Astrocyte (in vitro differentiated cells and primary cell): ENCODE results near the gene SAMD10. TPM values are rescaled to one million over a fixed set of nuclear protein-coding genes. Genes with fewer than 3 reads are reported as not detected.

Source experiments
- DNase-seq: peaks from one replicate; pipeline ENCODE4 v3.0.0-alpha.2; 2010; ENCODE audit warnings: low read depth
- FAIRE-seq: peaks from 2 replicates; lab custom pipeline; 2011; peaks lifted over from hg19 to GRCh38; lab: Jason Lieb, UNC
- H2AFZ ChIP-seq: 2 replicates; pipeline ENCODE4 v1.6.0; 2012; ENCODE audit warnings: low read depth, low read length, inconsistent platforms
- H3K27ac ChIP-seq: 2 replicates; pipeline ENCODE4 v1.5.1; 2011; ENCODE audit warnings: low read depth, low read length, inconsistent platforms
- H3K27me3 ChIP-seq: 2 replicates; pipeline ENCODE4 v1.6.0; 2011; ENCODE audit warnings: low read length, inconsistent platforms; ENCODE audit not compliant: insufficient read depth
- H3K36me3 ChIP-seq: 2 replicates; pipeline ENCODE4 v1.5.1; 2011; ENCODE audit warnings: low read length, inconsistent platforms; ENCODE audit not compliant: insufficient read depth
- H3K4me1 ChIP-seq: 2 replicates; pipeline ENCODE4 v1.5.1; 2011; ENCODE audit warnings: low read length, inconsistent platforms; ENCODE audit not compliant: insufficient read depth
- H3K4me2 ChIP-seq: 2 replicates; pipeline ENCODE4 v1.6.0; 2012; ENCODE audit warnings: low read length, inconsistent platforms
- H3K4me3 ChIP-seq: 2 replicates; pipeline ENCODE4 v1.5.1; 2011; ENCODE audit warnings: low read depth, mild to moderate bottlenecking, low read length, inconsistent platforms; ENCODE audit not compliant: insufficient read depth
- H3K79me2 ChIP-seq: 2 replicates; pipeline ENCODE4 v1.6.0; 2012; ENCODE audit warnings: mild to moderate bottlenecking, low read length, inconsistent platforms; ENCODE audit not compliant: insufficient read depth
- H3K9ac ChIP-seq: 2 replicates; pipeline ENCODE4 v1.6.0; 2012; ENCODE audit warnings: mild to moderate bottlenecking, low read length, inconsistent platforms
- H3K9me3 ChIP-seq: 2 replicates; pipeline ENCODE4 v1.5.1; 2012; ENCODE audit warnings: low read depth, mild to moderate bottlenecking, low read length, inconsistent platforms; ENCODE audit not compliant: insufficient read depth
- H4K20me1 ChIP-seq: 2 replicates; pipeline ENCODE4 v1.6.0; 2012; ENCODE audit warnings: low read length, inconsistent platforms; ENCODE audit not compliant: insufficient read depth
- H3K27ac Mint-ChIP-seq: one replicate; pipeline ENCODE4 v1.8.0; 2021; ENCODE audit warnings: mild to moderate bottlenecking, mixed read lengths; ENCODE audit not compliant: unreplicated experiment
- H3K27me3 Mint-ChIP-seq: one replicate; pipeline ENCODE4 v1.8.0; 2021; ENCODE audit warnings: low read depth, mixed read lengths; ENCODE audit not compliant: unreplicated experiment
- H3K36me3 Mint-ChIP-seq: one replicate; pipeline ENCODE4 v1.8.0; 2021; ENCODE audit warnings: low read depth, mixed read lengths; ENCODE audit not compliant: unreplicated experiment
- H3K4me1 Mint-ChIP-seq: one replicate; pipeline ENCODE4 v1.8.0; 2021; ENCODE audit warnings: low read depth, mixed read lengths; ENCODE audit not compliant: unreplicated experiment
- H3K4me3 Mint-ChIP-seq: one replicate; pipeline ENCODE4 v1.8.0; 2021; ENCODE audit warnings: mild to moderate bottlenecking, moderate library complexity, mixed read lengths; ENCODE audit not compliant: unreplicated experiment
- H3K9me3 Mint-ChIP-seq: one replicate; pipeline ENCODE4 v1.8.0; 2021; ENCODE audit warnings: mild to moderate bottlenecking, mixed read lengths; ENCODE audit not compliant: unreplicated experiment
- EZH2 ChIP-seq: IDR thresholded peaks from 2 replicates; pipeline ENCODE4 v1.6.1; 2012; ENCODE audit warnings: mild to moderate bottlenecking, low read length, inconsistent platforms; ENCODE audit not compliant: insufficient read depth
- total RNA-seq: library from RNA; stranded (reverse); gene quantifications from 2 replicates; pipeline ENCODE4 v1.2.1, GENCODE V29; 2021
- TF ChIP-seq, protein P1 (sequence below): IDR thresholded peaks from 2 replicates; pipeline ENCODE4 v1.5.1; 2011; ENCODE audit warnings: low read depth, mild to moderate bottlenecking, inconsistent platforms, low read length, moderate library complexity; ENCODE audit not compliant: insufficient read depth

The SAMD10 gene
- total RNA-seq, 1 donor from 2014 or later, result 4.3 TPM

DNA sequence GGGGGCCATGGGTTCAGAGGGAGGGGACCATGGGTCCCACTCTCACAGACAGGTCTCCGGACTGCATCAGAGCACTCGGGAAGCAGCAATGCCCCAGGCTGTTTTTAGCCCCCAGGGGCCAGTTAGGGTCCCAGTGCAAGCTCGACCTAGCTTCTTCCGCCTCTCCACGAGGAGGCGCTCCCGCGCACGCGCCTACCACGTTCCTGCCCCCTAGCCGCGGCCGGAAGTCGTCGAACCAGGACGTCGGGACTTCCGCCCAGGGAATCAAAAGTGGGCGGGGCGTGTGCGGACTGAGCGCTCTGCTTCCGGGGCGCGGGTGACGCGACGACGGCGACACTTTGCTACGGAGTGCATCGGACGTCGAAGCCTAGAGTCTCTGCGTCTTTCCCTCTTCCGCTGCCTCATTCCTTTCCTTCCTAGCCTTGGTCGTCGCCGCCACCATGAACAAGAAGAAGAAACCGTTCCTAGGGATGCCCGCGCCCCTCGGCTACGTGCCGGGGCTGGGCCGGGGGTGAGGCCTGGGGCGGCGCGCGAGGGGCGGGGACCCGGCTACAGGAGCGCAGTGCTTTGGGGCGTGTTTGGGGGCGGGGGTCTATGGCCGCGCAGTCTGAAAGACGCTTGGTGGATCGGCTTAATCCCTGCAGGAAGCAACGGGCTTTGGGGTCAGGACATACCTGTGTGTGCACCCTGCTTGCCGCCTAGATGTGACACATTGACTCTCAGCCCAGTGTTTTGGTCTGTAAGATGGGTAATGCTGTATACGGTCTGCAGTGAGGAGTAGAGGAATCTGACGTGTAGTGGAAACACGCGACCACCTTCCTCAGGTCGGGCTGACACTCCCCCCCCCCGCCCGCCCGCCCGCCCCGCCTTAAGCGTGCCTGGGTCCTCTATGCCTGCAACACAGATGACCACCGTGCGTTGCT is 1.6 kb upstream of the SAMD10 start, which contains the start of gene PRPF6:
TSS of gene PRPF6 (plus strand) at position 327 of the 923 bp plus-strand sequence. CDS start at position 441, 114 bp downstream.
- Histone ChIP-seq H3K9me3 (no peaks in the 10 kb centered on the region), H4K20me1 (peaks cover 22% of the 10 kb centered on the region), H3K27me3 (no peaks in the 10 kb centered on the region), H2AFZ (peak within 1 kb of the TSS; percentile 96), H3K79me2 (peaks cover 21% of the 10 kb centered on the region), H3K4me1 (peaks cover 37% of the 10 kb centered on the region), H3K4me2 (peak within 1 kb of the TSS; percentile 89), H3K27ac (peak within 1 kb of the TSS; percentile 76), H3K4me3 (peak within 1 kb of the TSS; percentile 99), H3K9ac (peak within 1 kb of the TSS; percentile 92), H3K36me3 (peaks cover 19% of the 10 kb centered on the region)
- H3K4me3 Mint-ChIP-seq, result peak within 1 kb of the TSS; percentile 85
- H3K36me3 Mint-ChIP-seq, result peaks cover 7% of the 10 kb centered on the region
- FAIRE-seq, result no peak
- no peaks in the 10 kb centered on the region for H3K9me3 Mint-ChIP-seq
- H3K27ac Mint-ChIP-seq, result peak within 1 kb of the TSS; percentile 89
- H3K4me1 Mint-ChIP-seq, result peaks cover 31% of the 10 kb centered on the region
- DNase-seq, result peak; percentile 84
- H3K27me3 Mint-ChIP-seq, result no peaks in the 10 kb centered on the region
- TF ChIP-seq, protein P1, sequence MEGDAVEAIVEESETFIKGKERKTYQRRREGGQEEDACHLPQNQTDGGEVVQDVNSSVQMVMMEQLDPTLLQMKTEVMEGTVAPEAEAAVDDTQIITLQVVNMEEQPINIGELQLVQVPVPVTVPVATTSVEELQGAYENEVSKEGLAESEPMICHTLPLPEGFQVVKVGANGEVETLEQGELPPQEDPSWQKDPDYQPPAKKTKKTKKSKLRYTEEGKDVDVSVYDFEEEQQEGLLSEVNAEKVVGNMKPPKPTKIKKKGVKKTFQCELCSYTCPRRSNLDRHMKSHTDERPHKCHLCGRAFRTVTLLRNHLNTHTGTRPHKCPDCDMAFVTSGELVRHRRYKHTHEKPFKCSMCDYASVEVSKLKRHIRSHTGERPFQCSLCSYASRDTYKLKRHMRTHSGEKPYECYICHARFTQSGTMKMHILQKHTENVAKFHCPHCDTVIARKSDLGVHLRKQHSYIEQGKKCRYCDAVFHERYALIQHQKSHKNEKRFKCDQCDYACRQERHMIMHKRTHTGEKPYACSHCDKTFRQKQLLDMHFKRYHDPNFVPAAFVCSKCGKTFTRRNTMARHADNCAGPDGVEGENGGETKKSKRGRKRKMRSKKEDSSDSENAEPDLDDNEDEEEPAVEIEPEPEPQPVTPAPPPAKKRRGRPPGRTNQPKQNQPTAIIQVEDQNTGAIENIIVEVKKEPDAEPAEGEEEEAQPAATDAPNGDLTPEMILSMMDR, result peak; percentile 58
- no peak for TF ChIP-seq EZH2

DNA sequence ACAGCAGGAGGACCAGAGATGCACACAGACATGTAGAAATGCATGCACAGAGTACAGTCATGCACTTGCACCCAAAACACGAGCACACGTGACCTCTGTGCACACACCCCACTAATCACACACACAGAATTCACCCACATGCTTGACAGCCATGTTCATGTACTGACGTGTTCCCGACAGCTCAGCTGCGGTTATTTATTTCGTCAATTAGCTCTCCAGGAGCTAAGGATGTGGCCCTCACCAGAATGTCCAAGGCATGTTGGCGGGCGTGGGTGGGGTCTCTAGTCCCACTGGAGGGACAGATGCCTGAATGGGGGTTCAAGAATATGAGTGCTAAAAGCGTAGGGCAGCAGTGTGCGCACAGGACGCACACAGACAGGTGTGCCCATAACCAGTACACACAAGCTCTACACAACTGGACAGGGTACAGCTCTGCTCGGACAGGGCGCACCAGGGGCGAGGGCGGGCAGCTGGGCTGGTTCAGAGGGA is 919 bp upstream of the SAMD10 start:
- TF ChIP-seq, protein P1, result no peak
- no peak for TF ChIP-seq EZH2
- Mint-ChIP-seq H3K9me3 (no peaks in the 10 kb centered on the region), H3K27me3 (no peaks in the 10 kb centered on the region), H3K4me3 (peak overlapping the region; percentile 85), H3K27ac (peak overlapping the region; percentile 27), H3K36me3 (peaks cover 3% of the 10 kb centered on the region), H3K4me1 (peaks cover 31% of the 10 kb centered on the region)
- H3K79me2 ChIP-seq, result peaks cover 21% of the 10 kb centered on the region
- peak overlapping the region; percentile 89 for H3K4me2 ChIP-seq
- no peaks in the 10 kb centered on the region for H3K27me3 ChIP-seq
- peak overlapping the region; percentile 76 for H3K27ac ChIP-seq
- peaks cover 37% of the 10 kb centered on the region for H3K4me1 ChIP-seq
- DNase-seq (no peak), FAIRE-seq (no peak)
- no peak overlapping the region for H3K4me3 ChIP-seq
- peak overlapping the region; percentile 96 for H2AFZ ChIP-seq
- peaks cover 22% of the 10 kb centered on the region for H4K20me1 ChIP-seq
- no peak overlapping the region for H3K9ac ChIP-seq
- H3K36me3 ChIP-seq, result peaks cover 13% of the 10 kb centered on the region
- H3K9me3 ChIP-seq, result no peaks in the 10 kb centered on the region
